GM18517 (cell line): ENCODE measurements around the gene MYBBP1A.
A peak's percentile ranks its signal among the peaks of the same experiment; 100 is the strongest.
"Not testable (repeated sequence)": the region's sequence is repeated elsewhere in the genome, so short reads cannot be mapped to it uniquely, and the experiment has no call there.

Source experiments
- ATAC-seq: cut with Tn5 transposase; IDR thresholded peaks from one replicate; pipeline ENCODE4 v1.9.1; 2021; ENCODE audit warnings: mild to moderate bottlenecking, moderate library complexity; ENCODE audit not compliant: unreplicated experiment

MYBBP1A gene, protein sequence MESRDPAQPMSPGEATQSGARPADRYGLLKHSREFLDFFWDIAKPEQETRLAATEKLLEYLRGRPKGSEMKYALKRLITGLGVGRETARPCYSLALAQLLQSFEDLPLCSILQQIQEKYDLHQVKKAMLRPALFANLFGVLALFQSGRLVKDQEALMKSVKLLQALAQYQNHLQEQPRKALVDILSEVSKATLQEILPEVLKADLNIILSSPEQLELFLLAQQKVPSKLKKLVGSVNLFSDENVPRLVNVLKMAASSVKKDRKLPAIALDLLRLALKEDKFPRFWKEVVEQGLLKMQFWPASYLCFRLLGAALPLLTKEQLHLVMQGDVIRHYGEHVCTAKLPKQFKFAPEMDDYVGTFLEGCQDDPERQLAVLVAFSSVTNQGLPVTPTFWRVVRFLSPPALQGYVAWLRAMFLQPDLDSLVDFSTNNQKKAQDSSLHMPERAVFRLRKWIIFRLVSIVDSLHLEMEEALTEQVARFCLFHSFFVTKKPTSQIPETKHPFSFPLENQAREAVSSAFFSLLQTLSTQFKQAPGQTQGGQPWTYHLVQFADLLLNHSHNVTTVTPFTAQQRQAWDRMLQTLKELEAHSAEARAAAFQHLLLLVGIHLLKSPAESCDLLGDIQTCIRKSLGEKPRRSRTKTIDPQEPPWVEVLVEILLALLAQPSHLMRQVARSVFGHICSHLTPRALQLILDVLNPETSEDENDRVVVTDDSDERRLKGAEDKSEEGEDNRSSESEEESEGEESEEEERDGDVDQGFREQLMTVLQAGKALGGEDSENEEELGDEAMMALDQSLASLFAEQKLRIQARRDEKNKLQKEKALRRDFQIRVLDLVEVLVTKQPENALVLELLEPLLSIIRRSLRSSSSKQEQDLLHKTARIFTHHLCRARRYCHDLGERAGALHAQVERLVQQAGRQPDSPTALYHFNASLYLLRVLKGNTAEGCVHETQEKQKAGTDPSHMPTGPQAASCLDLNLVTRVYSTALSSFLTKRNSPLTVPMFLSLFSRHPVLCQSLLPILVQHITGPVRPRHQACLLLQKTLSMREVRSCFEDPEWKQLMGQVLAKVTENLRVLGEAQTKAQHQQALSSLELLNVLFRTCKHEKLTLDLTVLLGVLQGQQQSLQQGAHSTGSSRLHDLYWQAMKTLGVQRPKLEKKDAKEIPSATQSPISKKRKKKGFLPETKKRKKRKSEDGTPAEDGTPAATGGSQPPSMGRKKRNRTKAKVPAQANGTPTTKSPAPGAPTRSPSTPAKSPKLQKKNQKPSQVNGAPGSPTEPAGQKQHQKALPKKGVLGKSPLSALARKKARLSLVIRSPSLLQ (N-terminal part only)

DNA sequence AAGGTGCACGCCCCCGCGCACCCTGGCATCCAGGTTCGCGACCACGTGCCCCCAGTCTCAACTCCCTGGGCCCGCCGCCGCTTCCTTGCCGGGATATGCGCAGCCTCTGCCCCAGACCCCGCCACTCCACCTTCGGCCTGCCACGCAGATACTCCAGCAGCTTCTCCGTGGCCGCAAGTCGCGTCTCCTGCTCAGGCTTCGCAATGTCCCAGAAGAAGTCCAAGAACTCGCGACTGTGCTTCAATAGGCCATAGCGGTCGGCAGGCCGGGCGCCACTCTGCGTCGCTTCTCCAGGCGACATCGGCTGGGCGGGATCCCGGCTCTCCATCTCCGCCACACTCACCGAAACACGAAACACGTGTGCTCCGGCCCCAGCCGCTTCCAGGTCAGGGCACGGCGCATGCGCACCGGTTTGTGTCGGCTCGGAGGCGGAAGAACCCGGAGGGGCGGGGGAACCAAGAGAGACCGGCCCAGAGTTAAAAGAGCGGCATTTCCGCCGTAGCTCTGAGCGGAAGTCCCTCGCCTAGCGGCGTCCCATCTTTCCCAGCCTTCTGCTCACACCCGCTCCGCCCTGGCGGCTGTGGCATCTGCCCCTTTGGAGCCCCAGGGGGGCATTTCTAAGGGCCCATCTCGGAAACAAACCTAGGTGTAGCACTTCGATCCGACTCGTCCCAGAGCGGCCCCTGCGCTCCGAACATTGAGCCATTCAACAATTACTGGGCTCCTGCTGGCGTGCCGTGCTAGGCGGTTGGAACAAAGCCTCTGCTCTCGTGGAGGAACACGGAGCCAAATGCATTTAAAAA, at the start of gene MYBBP1A:
Gene MYBBP1A (minus strand): TSS at position 388 of the 803 bp plus-strand sequence. CDS start 60 bp downstream, at position 328.
- peak; percentile 74 for ATAC-seq

DNA sequence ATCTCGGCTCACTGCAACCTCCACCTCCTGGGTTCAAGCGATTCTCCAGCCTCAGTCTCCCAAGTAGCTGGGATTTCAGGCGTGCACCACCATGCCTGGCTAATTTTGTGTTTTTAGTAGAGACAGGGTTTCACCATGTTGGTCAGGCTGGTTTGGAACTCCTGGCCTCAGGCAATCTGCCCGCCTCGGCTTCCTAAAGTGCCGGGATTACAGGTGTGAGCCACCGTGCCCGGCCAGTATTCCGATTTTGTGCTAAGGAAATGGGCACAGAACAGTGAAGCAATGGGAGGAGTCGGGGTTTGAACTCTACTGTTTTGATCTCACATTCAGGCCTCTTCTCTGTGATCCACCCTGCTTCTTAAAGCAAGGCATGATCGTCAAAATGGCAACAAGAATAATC, 49.6 kb upstream of the MYBBP1A start:
- ATAC-seq: not testable (repeated sequence)

DNA sequence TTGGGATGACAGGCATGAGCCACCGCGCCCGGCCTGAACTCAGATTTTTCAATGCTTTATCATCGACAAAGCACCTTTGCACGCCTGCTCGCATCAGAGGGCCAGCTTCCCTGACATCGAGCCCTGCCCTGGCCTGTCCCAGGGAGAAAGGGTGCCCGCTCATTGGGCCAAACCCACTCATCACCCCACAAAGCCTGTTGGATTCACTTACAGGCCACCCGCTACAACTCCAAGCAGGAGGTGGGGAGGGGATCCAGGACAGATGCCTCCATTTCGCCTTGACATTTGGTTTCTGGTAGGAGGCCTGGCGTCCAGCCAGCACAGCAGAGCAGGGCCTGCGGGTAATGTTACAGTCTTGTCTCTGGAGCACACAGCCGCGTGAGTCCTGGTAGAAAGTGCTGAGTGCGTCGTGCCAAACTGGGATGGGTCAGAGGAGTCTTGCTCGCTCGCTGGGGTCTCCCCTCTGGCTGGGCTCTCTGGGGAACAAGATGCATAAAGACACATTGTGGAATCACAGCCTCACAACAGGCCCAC, 49.0 kb upstream of the MYBBP1A start:
- no peak for ATAC-seq

DNA sequence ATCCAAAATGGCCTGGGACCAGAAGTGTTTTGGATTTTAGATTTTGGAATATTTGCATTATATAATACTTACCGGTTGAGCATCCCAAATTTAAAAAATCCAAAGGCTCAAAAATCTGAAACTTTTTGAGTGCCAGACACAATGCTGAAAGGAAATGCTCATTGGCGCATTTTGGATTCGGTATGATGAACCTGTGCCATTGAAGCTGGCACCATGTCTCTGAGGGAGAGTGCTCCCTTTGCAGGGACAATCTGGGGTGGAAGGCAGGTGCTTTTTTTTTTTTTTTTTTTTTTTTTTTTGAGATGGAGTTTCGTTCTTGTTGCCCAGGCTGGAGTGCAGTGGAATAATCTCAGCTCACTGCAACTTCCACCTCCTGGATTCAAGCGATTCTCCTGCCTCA, 46.9 kb upstream of the MYBBP1A start:
- ATAC-seq: no peak

DNA sequence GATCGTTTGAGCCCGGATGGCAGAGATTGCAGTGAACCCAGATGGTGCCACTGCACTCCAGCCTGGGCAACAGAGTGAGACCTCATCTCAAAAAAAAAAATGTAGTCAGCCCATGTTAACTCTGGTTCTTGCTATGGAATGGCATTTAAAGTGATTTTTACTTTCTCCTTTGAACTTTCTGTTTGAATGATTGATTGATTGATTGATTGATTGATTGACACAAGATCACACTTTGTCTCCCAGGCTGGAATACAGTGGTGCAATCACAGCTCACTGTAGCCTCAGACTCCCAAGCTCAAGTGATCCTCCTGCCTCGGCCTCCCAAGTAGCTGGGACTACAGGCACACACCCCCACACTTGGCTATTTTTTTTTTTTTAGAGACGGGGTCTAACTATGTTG, 46.1 kb upstream of the MYBBP1A start:
- no peak for ATAC-seq

DNA sequence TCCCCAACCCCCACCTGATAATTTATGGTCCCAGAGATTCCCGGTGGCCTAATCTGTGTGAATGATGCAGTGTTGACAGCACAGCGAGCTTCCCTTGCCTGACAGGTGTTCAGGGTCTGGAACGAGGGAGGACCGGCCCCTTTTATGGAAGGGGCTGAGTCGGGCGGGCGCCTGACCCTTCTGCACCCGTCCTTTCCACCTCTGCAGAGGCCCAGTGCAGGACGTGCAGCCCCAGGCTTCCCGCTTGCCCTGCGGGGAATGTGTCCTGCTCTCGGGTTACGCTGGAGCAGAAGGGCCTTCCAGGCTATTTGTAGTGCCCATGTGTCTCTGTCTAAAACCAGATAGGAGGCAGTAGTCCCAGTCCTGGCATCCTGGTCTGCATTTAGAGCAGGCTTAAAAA, 45.4 kb upstream of the MYBBP1A start:
- ATAC-seq: no peak

DNA sequence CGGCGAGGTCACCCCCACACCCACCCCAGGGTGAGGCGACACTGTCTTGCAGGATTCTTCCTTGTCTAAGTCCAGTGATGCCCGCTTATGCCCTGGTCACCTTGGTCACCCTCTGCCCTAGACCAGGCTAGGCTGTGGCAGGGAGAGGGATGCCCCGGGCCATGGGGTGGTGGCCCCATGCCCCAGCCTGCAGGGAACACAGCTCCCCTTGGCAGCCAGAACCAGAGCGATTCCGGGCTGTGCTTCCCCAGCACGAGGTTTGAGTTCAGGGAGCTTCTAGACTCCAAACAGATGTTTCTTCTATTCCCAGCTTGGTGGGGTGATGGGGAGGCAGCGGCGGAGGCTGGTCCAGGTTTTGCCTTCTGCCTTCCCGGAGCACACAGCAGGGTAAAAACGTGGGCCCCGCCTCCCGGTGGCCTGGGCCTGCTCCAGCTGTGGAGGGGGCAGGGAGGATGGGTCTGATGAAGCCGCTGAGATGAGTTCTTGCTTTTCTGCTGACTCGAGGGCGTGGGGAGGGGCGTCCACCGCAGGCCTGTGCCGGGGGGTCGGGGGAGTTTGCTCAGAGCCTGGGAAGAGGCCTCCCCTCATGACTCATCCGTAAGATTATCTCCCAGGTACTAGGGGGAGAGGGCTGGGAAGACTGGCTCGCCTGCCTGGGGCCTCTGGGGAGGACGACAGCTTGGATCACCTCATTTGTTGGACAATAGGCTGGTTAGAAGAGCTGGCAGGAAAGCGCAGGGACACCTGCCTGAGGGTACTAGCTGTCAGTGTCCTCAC, 44.5 kb upstream of the MYBBP1A start:
- ATAC-seq: no peak

DNA sequence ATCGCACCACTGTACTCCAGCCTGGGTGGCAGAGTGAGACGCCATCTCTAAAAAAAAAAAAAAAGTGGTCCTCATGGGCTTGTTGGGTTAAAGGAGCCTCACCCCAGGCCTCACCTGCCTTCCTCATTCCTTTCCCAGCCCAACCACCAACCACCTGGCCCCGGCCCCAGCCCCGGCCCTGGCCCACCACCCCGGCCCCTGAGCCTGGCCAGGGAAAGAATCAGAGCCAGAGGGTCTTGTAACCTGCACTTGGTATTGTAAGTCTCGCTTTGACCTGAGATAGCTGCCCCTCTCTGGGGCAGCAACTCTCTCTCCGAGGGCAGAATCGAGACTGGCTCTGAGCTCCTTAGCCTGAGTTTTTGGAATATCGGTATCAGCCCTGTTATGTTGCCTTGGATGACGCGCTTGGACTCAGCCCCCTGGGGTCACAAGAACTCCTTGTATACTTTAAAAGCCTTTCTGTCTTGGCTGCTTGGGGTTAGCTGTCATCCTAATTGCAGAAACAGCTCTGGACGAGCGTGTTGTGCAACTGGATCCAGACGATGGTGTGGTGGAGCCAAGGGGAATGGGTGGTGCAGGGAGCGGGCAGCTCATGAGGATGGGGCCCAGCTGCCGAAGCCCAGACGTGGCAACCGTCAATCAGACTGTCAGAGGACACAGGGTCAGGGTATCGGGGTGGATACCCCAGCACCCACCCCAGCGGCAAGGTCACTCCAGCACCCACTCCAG, 43.8 kb upstream of the MYBBP1A start:
- ATAC-seq: no peak

DNA sequence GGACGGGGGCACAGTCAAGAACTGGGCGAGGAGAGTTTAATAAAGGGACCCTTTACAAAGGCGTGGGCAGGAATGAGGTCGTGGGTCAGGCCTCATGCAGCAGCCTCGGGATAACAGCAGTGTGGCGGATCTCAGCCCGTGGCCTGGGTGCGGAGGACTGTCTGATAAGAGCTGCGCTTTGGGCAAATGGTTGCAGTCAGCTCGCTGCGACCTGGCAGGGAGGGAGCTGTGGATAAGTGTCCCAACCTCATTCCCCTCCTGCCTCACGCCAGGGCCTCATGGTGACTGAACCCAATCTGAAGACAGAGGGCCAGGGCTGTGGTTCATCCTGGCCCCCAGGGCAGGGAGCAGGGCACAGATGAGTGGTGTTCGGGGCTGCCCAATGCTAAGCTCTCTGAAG, 42.8 kb upstream of the MYBBP1A start:
- no peak for ATAC-seq

DNA sequence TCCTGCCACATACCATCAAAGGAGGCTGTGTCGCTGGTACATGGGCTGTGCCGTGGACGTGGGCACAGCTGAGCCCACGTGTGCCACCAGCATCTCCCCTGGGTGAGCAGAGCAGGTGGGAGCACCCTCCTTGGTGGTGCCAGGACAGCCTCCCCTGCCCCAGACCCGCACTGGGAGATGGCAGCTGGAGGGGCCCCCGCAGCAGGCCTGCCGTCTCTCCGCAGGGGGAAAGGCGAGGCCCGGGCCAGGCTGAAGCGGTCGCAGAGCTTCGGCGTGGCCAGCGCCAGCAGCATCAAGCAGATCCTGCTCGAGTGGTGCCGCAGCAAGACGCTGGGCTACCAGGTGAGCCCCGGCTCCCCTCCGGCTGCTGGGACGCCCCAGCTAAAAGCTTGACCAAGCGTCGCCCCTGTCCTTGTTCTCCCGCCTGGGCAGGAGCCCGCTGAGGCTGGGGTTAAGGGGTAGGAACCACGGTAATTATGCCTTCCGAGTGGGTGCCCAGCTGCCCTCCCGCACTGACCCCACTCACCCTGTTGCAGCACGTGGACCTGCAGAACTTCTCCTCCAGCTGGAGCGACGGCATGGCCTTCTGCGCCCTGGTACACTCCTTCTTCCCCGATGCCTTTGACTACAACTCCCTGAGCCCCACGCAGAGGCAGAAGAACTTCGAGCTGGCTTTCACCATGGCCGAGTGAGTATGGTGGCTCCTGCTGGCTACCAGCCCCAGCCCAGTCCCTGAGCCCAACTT, 41.6 kb upstream of the MYBBP1A start:
- no peak for ATAC-seq

DNA sequence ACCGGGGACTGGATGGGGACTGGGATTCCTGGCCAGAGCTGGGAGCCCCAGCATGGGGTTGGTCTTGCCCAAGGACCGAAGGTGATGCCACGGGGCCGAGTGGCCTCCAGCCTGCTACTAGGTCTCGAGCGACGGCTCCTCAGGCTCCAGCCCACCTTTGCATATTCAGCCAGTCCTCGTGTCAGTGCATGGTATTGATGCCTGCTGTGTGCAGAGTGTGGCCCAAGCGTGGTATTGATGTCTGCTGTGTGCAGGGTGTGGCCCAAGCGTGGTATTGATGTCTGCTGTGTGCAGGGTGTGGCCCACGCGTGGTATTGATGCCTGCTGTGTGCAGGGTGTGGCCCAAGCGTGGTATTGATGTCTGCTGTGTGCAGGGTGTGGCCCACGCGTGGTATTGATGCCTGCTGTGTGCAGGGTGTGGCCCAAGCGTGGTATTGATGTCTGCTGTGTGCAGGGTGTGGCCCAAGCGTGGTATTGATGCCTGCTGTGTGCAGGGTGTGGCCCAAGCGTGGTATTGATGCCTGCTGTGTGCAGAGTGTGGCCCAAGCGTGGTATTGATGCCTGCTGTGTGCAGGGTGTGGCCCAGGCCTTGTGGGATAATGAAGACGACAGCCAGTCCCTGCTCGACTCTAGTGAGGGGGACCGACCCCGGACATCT, 40.6 kb upstream of the MYBBP1A start:
- ATAC-seq: not testable (repeated sequence)

DNA sequence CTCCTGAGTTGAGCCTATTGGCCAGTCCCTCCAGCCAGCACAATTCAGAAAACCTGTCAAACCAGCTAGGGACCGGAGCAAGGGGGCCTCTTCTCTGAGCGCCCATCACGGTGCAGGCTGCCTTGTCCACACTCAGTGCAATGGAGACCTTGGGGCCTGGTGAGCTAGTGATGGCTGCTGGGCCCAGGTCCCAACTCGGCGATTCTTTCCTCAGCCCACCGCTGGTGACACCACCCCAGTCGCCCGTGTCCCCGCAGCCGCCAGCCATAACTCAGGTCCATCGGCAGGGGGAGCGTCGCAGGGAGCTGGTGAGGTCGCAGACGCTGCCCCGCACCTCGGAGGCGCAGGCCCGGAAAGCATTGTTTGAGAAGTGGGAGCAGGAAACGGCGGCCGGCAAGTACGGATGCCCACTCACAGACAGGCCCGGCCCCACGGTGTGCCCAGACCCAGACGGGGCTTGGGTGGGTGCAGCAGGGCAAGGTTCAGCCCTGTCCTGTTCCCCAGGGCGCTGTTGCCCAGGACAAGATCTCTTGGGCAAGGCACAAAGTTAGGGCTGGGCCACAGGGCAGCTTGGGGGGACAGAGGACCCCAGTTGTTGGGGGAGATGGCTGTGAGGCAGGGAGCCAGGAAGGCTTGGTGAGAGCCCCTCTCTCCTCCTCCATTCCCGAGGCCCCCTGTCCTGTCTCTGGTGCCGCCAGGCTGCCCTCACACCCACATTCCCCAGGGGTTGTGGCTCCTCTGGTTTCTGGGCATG, 39.9 kb upstream of the MYBBP1A start:
- ATAC-seq: no peak

DNA sequence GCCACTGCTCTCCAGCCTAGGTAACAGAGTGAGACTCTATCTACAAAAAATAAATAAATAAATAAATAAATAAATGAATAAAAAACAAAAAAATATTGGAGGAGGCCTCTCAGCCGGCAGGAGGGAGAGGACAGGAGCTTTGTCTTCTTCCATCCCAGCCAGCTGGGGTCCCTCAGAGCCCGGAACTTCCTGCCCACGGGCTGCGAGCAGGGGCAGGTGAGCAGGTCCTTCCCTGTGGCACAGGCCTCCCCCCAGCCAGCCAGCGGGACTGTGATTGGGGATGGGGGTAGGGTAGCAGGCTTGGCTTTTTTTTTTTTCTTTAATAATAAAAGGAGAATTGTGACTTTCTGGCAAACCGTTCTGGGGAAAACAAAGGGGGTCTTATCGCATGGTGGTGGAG, 39.2 kb upstream of the MYBBP1A start:
- no peak for ATAC-seq

DNA sequence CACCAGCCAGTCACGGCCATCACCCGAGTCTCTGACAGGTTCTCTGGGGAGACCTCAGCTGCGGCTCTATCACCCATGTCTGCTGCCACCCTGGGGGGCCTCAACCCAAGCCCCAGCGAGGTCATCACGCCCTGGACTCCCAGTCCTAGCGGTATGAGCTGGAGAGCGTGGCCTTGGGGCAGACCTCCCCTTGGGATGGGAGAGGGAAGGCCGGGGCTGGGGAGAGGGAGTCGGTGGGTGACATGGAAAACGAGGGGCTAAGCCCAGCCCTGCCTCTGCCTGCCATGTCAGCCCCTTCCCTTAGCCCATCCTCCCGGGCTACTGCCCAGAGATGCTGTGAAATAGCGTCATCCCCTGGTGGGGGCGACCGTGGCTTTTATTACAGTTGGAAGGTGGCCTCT, 37.8 kb upstream of the MYBBP1A start:
- no peak for ATAC-seq

DNA sequence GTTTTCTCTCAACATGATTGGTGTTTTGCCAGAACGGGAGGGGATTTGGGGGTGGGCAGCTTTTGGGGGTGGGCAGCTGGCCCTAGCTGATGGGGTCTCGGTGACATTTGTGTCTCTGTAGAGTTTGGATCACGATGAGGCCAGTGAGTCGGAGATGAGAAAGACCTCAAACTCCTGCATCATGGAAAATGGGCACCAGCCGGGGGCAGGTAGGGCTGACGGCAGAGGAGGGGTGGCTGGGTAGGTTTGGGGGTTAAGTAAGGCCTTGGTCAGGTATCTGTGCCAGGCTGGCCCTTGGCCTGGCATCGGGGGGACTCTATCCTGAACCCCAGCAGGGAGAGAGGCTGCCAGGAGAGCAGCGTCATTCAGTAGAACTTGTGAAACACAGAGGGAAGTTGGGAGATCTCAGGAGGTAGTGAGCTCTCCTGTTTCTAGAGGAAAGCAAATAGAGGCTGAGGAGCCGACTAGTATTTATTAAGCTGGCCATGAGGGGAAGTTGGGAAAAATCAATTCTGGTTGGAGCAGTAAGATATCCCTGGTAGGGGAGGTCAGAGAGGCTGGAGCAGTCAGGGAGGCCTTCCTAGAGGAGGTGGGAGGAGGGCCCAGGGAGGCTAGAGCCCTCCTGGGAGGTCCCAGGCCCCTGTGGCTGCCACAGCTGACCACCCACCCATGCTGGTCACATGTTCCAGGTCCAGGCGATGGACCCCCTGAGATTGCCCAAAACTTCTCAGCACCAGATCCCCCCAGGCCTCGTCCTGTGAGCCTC, 37.2 kb upstream of the MYBBP1A start:
- ATAC-seq: no peak

DNA sequence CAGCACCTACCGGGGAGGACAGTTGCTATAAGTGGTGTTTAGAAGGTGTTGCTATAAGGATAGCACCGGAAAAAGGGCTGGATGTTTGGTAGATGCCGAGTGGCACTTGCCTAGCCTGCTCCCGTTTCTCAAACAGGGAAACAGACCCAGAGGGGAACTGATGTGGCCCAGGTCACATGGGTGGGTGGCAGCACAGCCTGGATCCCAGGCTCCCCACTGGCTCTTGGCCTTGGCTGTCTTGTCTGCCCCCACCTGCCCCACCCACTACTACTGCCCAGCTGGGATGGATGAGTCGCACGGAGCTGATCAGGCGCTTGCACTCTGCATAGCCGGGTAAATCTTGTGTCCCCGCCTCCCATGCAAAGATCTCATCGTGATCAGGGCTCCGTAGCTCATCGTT, 36.3 kb upstream of the MYBBP1A start:
- no peak for ATAC-seq
